ENCODE data around the gene OPN3.

GRCh38 chr1:241666419-241666818 lies 26.2 kb upstream of the OPN3 start:
- TF ChIP-seq CTCF (optimal IDR thresholded peaks at IDR 0.05 in 1 of 3, IDR thresholded peaks at IDR 0.05 in 1 of 3, conservative IDR thresholded peaks at IDR 0.05 in 1 of 3; ENCODE audit: extremely low read depth in 1 of 3, insufficient read depth in 2 of 3, low read length in 3 of 3), result no peak
- TF ChIP-seq EZH2 (IDR thresholded peaks at IDR 0.05; ENCODE audit: low read length), result no peak

Measured in keratinocyte (primary cell).